ENCODE measurements around the gene PTOV1.

The PTOV1 gene

GRCh38 chr19:49837009-49837310 lies 14.0 kb upstream of the PTOV1 start:
- DNase-seq, result no peak
- H3K27ac ChIP-seq (ENCODE audit: low read depth, low read length), result no peak overlapping the region

DNA sequence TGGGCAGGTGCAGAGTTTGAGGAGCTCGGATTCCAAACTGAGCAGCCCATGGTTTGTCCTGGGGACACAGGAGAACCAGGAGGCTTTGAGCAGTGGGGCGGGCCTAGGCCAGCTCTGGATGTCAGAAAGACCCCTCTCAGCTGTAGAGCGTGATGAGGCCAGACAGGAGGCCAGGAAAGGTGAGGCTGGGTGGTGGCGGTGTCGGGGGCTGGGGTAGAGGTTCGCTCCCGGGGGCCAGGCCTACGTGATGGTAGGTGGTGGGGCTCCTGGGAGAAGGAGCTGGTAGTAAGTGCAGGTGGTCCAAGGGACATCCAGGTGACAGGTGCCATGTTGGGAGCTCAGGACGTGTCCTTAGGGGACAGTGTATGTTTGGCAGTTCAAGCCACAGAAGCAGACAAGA lies 13.5 kb upstream of the PTOV1 start:
- Histone ChIP-seq H3K23ac (ENCODE audit: low read length) (no peak overlapping the region), H3K4ac (ENCODE audit: low read depth, low read length) (no peak overlapping the region), H3K4me1 (ENCODE audit: control insufficient read depth, low read depth, low read length) (no peaks in the 10 kb centered on the region), H3K79me2 (ENCODE audit: control insufficient read depth, insufficient read depth, low read length) (no peaks in the 10 kb centered on the region), H3K4me3 (ENCODE audit: low read length) (no peak overlapping the region), H3K18ac (ENCODE audit: low read length) (no peak overlapping the region), H3K9ac (ENCODE audit: low read length) (no peak overlapping the region), H2AK5ac (ENCODE audit: low read length) (no peak overlapping the region), H3K27ac (ENCODE audit: low read depth, low read length) (no peak overlapping the region), H3K4me2 (ENCODE audit: low read length) (no peak overlapping the region), H4K8ac (ENCODE audit: low read depth, low read length) (no peak overlapping the region), H3K56ac (ENCODE audit: low read length) (no peak overlapping the region), H2BK15ac (replicated peaks; ENCODE audit: low read depth) (no peak overlapping the region), H2BK5ac (ENCODE audit: low read length) (no peak overlapping the region), H4K5ac (ENCODE audit: low read length) (no peak overlapping the region), H3K27me3 (ENCODE audit: insufficient read depth, low read length, poor library complexity) (no peaks in the 10 kb centered on the region), H2BK120ac (ENCODE audit: low read depth, low read length) (no peak overlapping the region), H3K36me3 (ENCODE audit: control insufficient read depth, insufficient read depth, low read length) (no peaks in the 10 kb centered on the region), H3K79me1 (ENCODE audit: low read length) (no peaks in the 10 kb centered on the region)
- no CpG with 5 or more reads among the region's 9 CpGs for WGBS (ENCODE audit: extremely low coverage, insufficient coverage, low lambda C conversion rate)
- no peak for DNase-seq

More at GRCh38 chr19:49837009-49837310, 14.0 kb upstream of the PTOV1 start:
- Histone ChIP-seq H3K79me1 (ENCODE audit: low read length) (no peaks in the 10 kb centered on the region), H3K36me3 (ENCODE audit: control insufficient read depth, insufficient read depth, low read length) (peaks cover 1% of the 10 kb centered on the region), H4K5ac (ENCODE audit: low read length) (no peak overlapping the region), H2BK15ac (replicated peaks; ENCODE audit: low read depth) (no peak overlapping the region), H3K4me3 (ENCODE audit: low read length) (no peak overlapping the region), H3K56ac (ENCODE audit: low read length) (no peak overlapping the region), H3K23ac (ENCODE audit: low read length) (no peak overlapping the region), H3K4me1 (ENCODE audit: control insufficient read depth, low read depth, low read length) (no peaks in the 10 kb centered on the region), H2BK120ac (ENCODE audit: low read depth, low read length) (no peak overlapping the region), H3K79me2 (ENCODE audit: control insufficient read depth, insufficient read depth, low read length) (no peaks in the 10 kb centered on the region), H2AK5ac (ENCODE audit: low read length) (no peak overlapping the region), H3K27me3 (ENCODE audit: insufficient read depth, low read length, poor library complexity) (no peaks in the 10 kb centered on the region), H3K4me2 (ENCODE audit: low read length) (no peak overlapping the region), H3K4ac (ENCODE audit: low read depth, low read length) (no peak overlapping the region), H3K9ac (ENCODE audit: low read length) (no peak overlapping the region), H4K8ac (ENCODE audit: low read depth, low read length) (no peak overlapping the region), H3K18ac (ENCODE audit: low read length) (no peak overlapping the region), H2BK5ac (ENCODE audit: low read length) (no peak overlapping the region)
- no CpG with 5 or more reads among the region's 5 CpGs for WGBS (ENCODE audit: extremely low coverage, insufficient coverage, low lambda C conversion rate)

- Histone ChIP-seq H4K5ac (ENCODE audit: low read length) (no peak overlapping the region), H4K8ac (ENCODE audit: low read depth, low read length) (no peak overlapping the region), H2BK120ac (ENCODE audit: low read depth, low read length) (no peak overlapping the region), H3K56ac (ENCODE audit: low read length) (no peak overlapping the region), H3K23ac (ENCODE audit: low read length) (no peak overlapping the region), H3K36me3 (ENCODE audit: control insufficient read depth, insufficient read depth, low read length) (no peaks in the 10 kb centered on the region), H2BK15ac (replicated peaks; ENCODE audit: low read depth) (no peak overlapping the region), H3K79me2 (ENCODE audit: control insufficient read depth, insufficient read depth, low read length) (no peaks in the 10 kb centered on the region), H3K27me3 (ENCODE audit: insufficient read depth, low read length, poor library complexity) (no peaks in the 10 kb centered on the region), H3K4ac (ENCODE audit: low read depth, low read length) (no peak overlapping the region), H3K4me1 (ENCODE audit: control insufficient read depth, low read depth, low read length) (no peaks in the 10 kb centered on the region), H2AK5ac (ENCODE audit: low read length) (no peak overlapping the region), H3K4me3 (ENCODE audit: low read length) (no peak overlapping the region), H3K79me1 (ENCODE audit: low read length) (no peaks in the 10 kb centered on the region), H3K9ac (ENCODE audit: low read length) (no peak overlapping the region), H3K18ac (ENCODE audit: low read length) (no peak overlapping the region), H3K27ac (ENCODE audit: low read depth, low read length) (no peak overlapping the region), H3K4me2 (ENCODE audit: low read length) (no peak overlapping the region), H2BK5ac (ENCODE audit: low read length) (no peak overlapping the region)
- DNase-seq, result no peak
- no CpG with 5 or more reads among the region's 18 CpGs for WGBS (ENCODE audit: extremely low coverage, insufficient coverage, low lambda C conversion rate)
These were observed 11.9 kb upstream of the PTOV1 start for GRCh38 chr19:49838885-49839588.

DNA sequence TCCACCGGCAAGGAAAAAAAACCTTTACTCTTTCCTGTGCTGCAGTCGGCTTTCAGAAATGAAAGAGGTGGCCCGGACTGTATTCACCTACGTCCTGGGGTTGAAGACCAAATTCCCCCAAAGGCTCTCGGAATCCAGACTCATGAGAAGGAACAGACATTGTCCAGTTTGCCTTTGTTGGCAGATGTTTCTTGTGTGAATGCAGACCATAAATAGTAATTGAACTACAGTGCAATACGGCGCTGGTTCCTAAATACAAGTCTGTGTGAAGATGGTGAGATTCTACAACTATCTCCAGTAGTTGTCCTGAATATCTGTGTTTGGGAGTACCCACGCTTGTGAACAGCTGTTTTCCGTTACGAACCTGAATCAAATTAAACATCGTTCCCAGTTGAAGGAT lies 11.2 kb upstream of the PTOV1 start:
- Histone ChIP-seq H3K27ac (ENCODE audit: low read depth, low read length) (no peak overlapping the region), H3K18ac (ENCODE audit: low read length) (no peak overlapping the region), H3K79me1 (ENCODE audit: low read length) (no peaks in the 10 kb centered on the region), H3K4ac (ENCODE audit: low read depth, low read length) (no peak overlapping the region), H2AK5ac (ENCODE audit: low read length) (no peak overlapping the region), H3K27me3 (ENCODE audit: insufficient read depth, low read length, poor library complexity) (no peaks in the 10 kb centered on the region), H3K79me2 (ENCODE audit: control insufficient read depth, insufficient read depth, low read length) (no peaks in the 10 kb centered on the region), H3K4me1 (ENCODE audit: control insufficient read depth, low read depth, low read length) (no peaks in the 10 kb centered on the region), H3K9ac (ENCODE audit: low read length) (no peak overlapping the region), H3K23ac (ENCODE audit: low read length) (no peak overlapping the region), H4K5ac (ENCODE audit: low read length) (no peak overlapping the region), H2BK15ac (replicated peaks; ENCODE audit: low read depth) (no peak overlapping the region), H3K36me3 (ENCODE audit: control insufficient read depth, insufficient read depth, low read length) (no peaks in the 10 kb centered on the region), H2BK5ac (ENCODE audit: low read length) (no peak overlapping the region), H3K4me2 (ENCODE audit: low read length) (no peak overlapping the region), H4K8ac (ENCODE audit: low read depth, low read length) (no peak overlapping the region), H3K56ac (ENCODE audit: low read length) (no peak overlapping the region), H2BK120ac (ENCODE audit: low read depth, low read length) (no peak overlapping the region), H3K4me3 (ENCODE audit: low read length) (no peak overlapping the region)
- no peak for DNase-seq
- no CpG with 5 or more reads among the region's 11 CpGs for WGBS (ENCODE audit: extremely low coverage, insufficient coverage, low lambda C conversion rate)

- no peaks in the 10 kb centered on the region for H3K36me3 ChIP-seq (ENCODE audit: control insufficient read depth, insufficient read depth, low read length)
- H3K79me1 ChIP-seq (ENCODE audit: low read length), result no peaks in the 10 kb centered on the region
- H2BK120ac ChIP-seq (ENCODE audit: low read depth, low read length), result no peak overlapping the region
- no peak overlapping the region for H3K4me2 ChIP-seq (ENCODE audit: low read length)
- H3K18ac ChIP-seq (ENCODE audit: low read length), result no peak overlapping the region
- no peak overlapping the region for H2BK5ac ChIP-seq (ENCODE audit: low read length)
- H4K5ac ChIP-seq (ENCODE audit: low read length), result no peak overlapping the region
- no peak overlapping the region for H4K8ac ChIP-seq (ENCODE audit: low read depth, low read length)
- H3K56ac ChIP-seq (ENCODE audit: low read length), result no peak overlapping the region
- no peaks in the 10 kb centered on the region for H3K27me3 ChIP-seq (ENCODE audit: insufficient read depth, low read length, poor library complexity)
- no peak overlapping the region for H3K4me3 ChIP-seq (ENCODE audit: low read length)
- WGBS (ENCODE audit: extremely low coverage, insufficient coverage, low lambda C conversion rate), result no CpG with 5 or more reads among the region's 11 CpGs
- DNase-seq, result no peak
- no peak overlapping the region for H3K9ac ChIP-seq (ENCODE audit: low read length)
- no peaks in the 10 kb centered on the region for H3K4me1 ChIP-seq (ENCODE audit: control insufficient read depth, low read depth, low read length)
- no peak overlapping the region for H2BK15ac ChIP-seq (replicated peaks; ENCODE audit: low read depth)
- H3K79me2 ChIP-seq (ENCODE audit: control insufficient read depth, insufficient read depth, low read length), result no peaks in the 10 kb centered on the region
- H3K27ac ChIP-seq (ENCODE audit: low read depth, low read length), result no peak overlapping the region
- H2AK5ac ChIP-seq (ENCODE audit: low read length), result no peak overlapping the region
- no peak overlapping the region for H3K4ac ChIP-seq (ENCODE audit: low read depth, low read length)
- H3K23ac ChIP-seq (ENCODE audit: low read length), result no peak overlapping the region
These were observed 10.6 kb upstream of the PTOV1 start for GRCh38 chr19:49840321-49840720.

GRCh38 chr19:49840736-49841249 lies 10.2 kb upstream of the PTOV1 start:
- Histone ChIP-seq H3K27me3 (ENCODE audit: insufficient read depth, low read length, poor library complexity) (no peaks in the 10 kb centered on the region), H3K4me3 (ENCODE audit: low read length) (no peak overlapping the region), H3K79me2 (ENCODE audit: control insufficient read depth, insufficient read depth, low read length) (no peaks in the 10 kb centered on the region), H4K5ac (ENCODE audit: low read length) (no peak overlapping the region), H3K4ac (ENCODE audit: low read depth, low read length) (no peak overlapping the region), H3K23ac (ENCODE audit: low read length) (no peak overlapping the region), H4K8ac (ENCODE audit: low read depth, low read length) (no peak overlapping the region), H2AK5ac (ENCODE audit: low read length) (no peak overlapping the region), H3K9ac (ENCODE audit: low read length) (no peak overlapping the region), H3K4me1 (ENCODE audit: control insufficient read depth, low read depth, low read length) (no peaks in the 10 kb centered on the region), H3K27ac (ENCODE audit: low read depth, low read length) (no peak overlapping the region), H3K18ac (ENCODE audit: low read length) (no peak overlapping the region), H2BK15ac (replicated peaks; ENCODE audit: low read depth) (no peak overlapping the region), H3K56ac (ENCODE audit: low read length) (no peak overlapping the region), H3K79me1 (ENCODE audit: low read length) (no peaks in the 10 kb centered on the region), H3K4me2 (ENCODE audit: low read length) (no peak overlapping the region), H2BK5ac (ENCODE audit: low read length) (no peak overlapping the region), H3K36me3 (ENCODE audit: control insufficient read depth, insufficient read depth, low read length) (no peaks in the 10 kb centered on the region), H2BK120ac (ENCODE audit: low read depth, low read length) (no peak overlapping the region)
- DNase-seq, result no peak
- no CpG with 5 or more reads among the region's 17 CpGs for WGBS (ENCODE audit: extremely low coverage, insufficient coverage, low lambda C conversion rate)
